Chondrocyte (in vitro differentiated cells): ENCODE measurements around the gene ZFHX3. TPM values are rescaled to one million over a fixed set of nuclear protein-coding genes. Genes with fewer than 3 reads are reported as not detected.

Experiments used
- DNase-seq: peaks from one replicate; pipeline ENCODE4 v3.0.0; 2021; ENCODE audit warnings: mixed read lengths, low spot score
- H3K27ac Mint-ChIP-seq: one replicate; pipeline ENCODE4 v1.8.0; 2021; ENCODE audit warnings: mild to moderate bottlenecking, moderate library complexity, mixed read lengths; ENCODE audit not compliant: unreplicated experiment
- H3K27me3 Mint-ChIP-seq: 2 replicates; pipeline ENCODE4 v1.8.0; 2021; ENCODE audit warnings: low read depth, mixed read lengths
- H3K36me3 Mint-ChIP-seq: 2 replicates; pipeline ENCODE4 v1.8.0; 2021; ENCODE audit warnings: low read depth, mixed read lengths
- H3K4me1 Mint-ChIP-seq: 2 replicates; pipeline ENCODE4 v1.8.0; 2021; ENCODE audit warnings: low read depth, mild to moderate bottlenecking, mixed read lengths
- H3K4me3 Mint-ChIP-seq: one replicate; pipeline ENCODE4 v1.8.0; 2021; ENCODE audit warnings: mild to moderate bottlenecking, moderate library complexity, mixed read lengths; ENCODE audit not compliant: unreplicated experiment
- H3K9me3 Mint-ChIP-seq: 2 replicates; pipeline ENCODE4 v1.8.0; 2021; ENCODE audit warnings: low read depth, mixed read lengths
- total RNA-seq: library from RNA; stranded (reverse); gene quantifications from 3 replicates; pipeline ENCODE4 v1.2.1, GENCODE V29; 2021
- TF ChIP-seq, protein P1 (sequence below): fragments of 200-600 bp; sonication (generic); IDR thresholded peaks from 2 replicates; pipeline ENCODE4 v1.5.0; 2021; ENCODE audit warnings: antibody characterized with exemption, mild to moderate bottlenecking, moderate library complexity

Gene ZFHX3
- total RNA-seq, 1 donor from 2014 or later: 86.8 TPM

DNA sequence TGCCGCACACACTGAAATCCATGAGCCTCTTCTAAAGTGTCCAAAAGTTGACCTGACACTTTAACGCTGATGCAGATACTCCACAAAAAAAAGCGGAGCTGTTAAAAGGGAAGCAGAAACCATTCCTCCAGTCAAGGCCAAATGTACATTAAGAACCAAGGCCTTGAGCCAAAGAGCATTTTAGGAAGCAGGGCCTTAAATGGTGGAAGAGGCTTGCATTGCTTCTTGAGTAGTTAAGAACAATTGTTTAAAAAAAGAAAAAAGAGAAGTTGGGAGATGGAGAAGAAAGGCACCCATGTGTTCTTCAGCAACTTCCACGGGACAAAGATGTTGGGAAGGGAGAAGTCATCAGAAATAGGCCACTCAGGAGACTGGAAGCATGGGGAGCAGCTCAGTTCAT is 6.3 kb downstream of the ZFHX3 start:
- H3K36me3 Mint-ChIP-seq: no peaks in the 10 kb centered on the region
- DNase-seq: no peak
- peak overlapping the region; percentile 14 for H3K27ac Mint-ChIP-seq
- H3K4me3 Mint-ChIP-seq: no peak overlapping the region
- no peaks in the 10 kb centered on the region for H3K9me3 Mint-ChIP-seq
- TF ChIP-seq, protein P1, sequence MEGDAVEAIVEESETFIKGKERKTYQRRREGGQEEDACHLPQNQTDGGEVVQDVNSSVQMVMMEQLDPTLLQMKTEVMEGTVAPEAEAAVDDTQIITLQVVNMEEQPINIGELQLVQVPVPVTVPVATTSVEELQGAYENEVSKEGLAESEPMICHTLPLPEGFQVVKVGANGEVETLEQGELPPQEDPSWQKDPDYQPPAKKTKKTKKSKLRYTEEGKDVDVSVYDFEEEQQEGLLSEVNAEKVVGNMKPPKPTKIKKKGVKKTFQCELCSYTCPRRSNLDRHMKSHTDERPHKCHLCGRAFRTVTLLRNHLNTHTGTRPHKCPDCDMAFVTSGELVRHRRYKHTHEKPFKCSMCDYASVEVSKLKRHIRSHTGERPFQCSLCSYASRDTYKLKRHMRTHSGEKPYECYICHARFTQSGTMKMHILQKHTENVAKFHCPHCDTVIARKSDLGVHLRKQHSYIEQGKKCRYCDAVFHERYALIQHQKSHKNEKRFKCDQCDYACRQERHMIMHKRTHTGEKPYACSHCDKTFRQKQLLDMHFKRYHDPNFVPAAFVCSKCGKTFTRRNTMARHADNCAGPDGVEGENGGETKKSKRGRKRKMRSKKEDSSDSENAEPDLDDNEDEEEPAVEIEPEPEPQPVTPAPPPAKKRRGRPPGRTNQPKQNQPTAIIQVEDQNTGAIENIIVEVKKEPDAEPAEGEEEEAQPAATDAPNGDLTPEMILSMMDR: no peak
- peaks cover 89% of the 10 kb centered on the region for H3K4me1 Mint-ChIP-seq
- H3K27me3 Mint-ChIP-seq: no peaks in the 10 kb centered on the region

- H3K27ac Mint-ChIP-seq: no peak overlapping the region
- H3K36me3 Mint-ChIP-seq: no peaks in the 10 kb centered on the region
- DNase-seq: no peak
- peaks cover 89% of the 10 kb centered on the region for H3K4me1 Mint-ChIP-seq
- TF ChIP-seq, protein P1: no peak
- H3K27me3 Mint-ChIP-seq: no peaks in the 10 kb centered on the region
- H3K9me3 Mint-ChIP-seq: no peaks in the 10 kb centered on the region
- no peak overlapping the region for H3K4me3 Mint-ChIP-seq
These were observed 7.1 kb downstream of the ZFHX3 start for GRCh38 chr16:73040735-73041402.

DNA sequence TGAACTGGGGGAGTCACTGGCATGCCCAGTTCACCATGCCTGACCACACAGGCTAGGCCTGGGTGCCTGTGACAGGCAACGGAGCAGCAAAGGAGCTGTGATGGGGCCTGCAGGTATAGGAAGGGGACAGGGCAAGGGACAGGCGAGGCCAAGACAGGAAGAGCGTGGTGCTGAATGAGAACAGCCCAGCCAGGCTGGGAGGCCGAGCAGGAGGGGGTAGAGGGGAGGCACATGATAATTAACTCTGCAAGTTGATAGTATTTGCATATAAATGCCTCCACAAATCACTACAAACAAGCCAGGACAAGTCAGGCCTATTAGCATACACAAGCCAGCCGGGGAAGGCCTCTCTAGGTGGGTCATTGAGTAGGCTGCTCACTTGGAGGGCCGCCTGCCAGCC is 7.8 kb downstream of the ZFHX3 start:
- H3K27ac Mint-ChIP-seq: no peak overlapping the region
- H3K36me3 Mint-ChIP-seq: no peaks in the 10 kb centered on the region
- no peaks in the 10 kb centered on the region for H3K9me3 Mint-ChIP-seq
- H3K27me3 Mint-ChIP-seq: no peaks in the 10 kb centered on the region
- H3K4me3 Mint-ChIP-seq: no peak overlapping the region
- H3K4me1 Mint-ChIP-seq: peaks cover 89% of the 10 kb centered on the region
- TF ChIP-seq, protein P1: no peak
- no peak for DNase-seq

DNA sequence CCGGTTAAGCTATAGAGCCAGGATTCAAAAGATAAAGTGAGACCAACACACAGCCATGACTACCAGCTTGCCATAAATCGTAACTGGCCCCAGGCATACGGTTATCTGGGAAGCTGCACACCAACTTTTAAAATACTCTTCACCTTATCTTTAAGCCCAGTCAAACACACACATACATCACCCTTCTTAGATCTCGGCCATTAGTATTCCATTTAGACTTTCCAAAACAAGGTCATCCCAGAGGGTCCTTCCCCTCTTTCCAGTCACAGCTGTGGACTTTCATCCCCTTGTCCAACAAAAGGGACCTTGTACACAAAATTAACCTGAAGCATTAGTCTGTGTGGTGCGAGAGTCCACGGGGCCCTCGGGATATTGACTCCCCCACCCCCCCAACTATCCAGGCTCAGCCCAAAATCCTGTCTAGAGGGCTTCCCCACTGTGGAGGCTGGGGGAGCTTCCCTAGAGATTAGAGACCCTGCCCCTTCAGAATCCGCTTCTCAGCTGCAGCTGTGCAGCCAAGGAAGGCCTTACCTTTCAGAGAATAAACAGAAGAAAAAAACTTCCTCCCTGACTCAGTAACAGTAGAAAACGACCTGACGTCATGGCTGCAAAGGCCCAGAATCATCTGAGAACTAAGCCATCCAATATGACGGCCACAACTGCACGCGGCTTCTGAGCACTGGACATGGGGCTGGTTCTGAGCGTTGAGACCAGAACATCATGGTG is 9.9 kb downstream of the ZFHX3 start:
- Mint-ChIP-seq H3K27me3 (no peaks in the 10 kb centered on the region), H3K36me3 (no peaks in the 10 kb centered on the region), H3K27ac (peak overlapping the region; percentile 93), H3K4me1 (peaks cover 87% of the 10 kb centered on the region), H3K4me3 (no peak overlapping the region), H3K9me3 (no peaks in the 10 kb centered on the region)
- TF ChIP-seq, protein P1: no peak
- DNase-seq: no peak

DNA sequence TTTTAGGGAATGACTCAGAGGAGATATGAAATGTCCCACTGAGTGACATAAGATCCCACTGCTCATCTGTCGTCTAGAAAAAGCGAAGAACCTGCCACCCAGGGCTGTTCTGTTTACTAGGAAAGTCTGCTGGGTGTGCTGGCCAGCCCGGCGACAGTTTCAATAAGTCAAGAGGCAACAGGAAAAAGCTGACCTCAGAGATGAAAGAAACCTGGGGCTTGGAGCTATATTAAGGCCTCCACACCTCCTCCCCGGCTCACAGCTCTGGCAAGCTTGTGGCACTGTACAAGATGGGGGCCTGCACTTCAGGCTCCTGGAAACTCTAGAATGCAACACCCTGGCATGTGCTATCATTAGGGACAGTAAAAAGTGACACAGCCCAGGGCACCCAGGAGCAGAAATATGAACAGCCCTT is 10.6 kb downstream of the ZFHX3 start:
- no peak for DNase-seq
- Mint-ChIP-seq H3K27me3 (no peaks in the 10 kb centered on the region), H3K36me3 (no peaks in the 10 kb centered on the region), H3K9me3 (no peaks in the 10 kb centered on the region), H3K4me3 (peak overlapping the region; percentile 2), H3K4me1 (peaks cover 87% of the 10 kb centered on the region), H3K27ac (peak overlapping the region; percentile 93)
- TF ChIP-seq, protein P1: no peak
